GM12878 (cell line): ENCODE measurements around the gene PEX11B. TPM values are rescaled to one million over a fixed set of nuclear protein-coding genes. Genes with fewer than 3 reads are reported as not detected.

Experiments used
- BACH1 ChIP-seq: fragments of 450-650 bp; IDR thresholded peaks from 2 replicates; pipeline ENCODE4 v1.6.1; 2017; ENCODE audit warnings: mild to moderate bottlenecking, borderline replicate concordance
- CREB1 ChIP-seq: IDR thresholded peaks from 2 replicates; pipeline ENCODE4 v1.6.1; 2012; ENCODE audit warnings: low read depth, mild to moderate bottlenecking, inconsistent platforms
- CREM ChIP-seq: IDR thresholded peaks from 2 replicates; pipeline ENCODE4 v1.6.1; 2014; ENCODE audit warnings: antibody characterized with exemption, low read depth
- HDGF ChIP-seq: fragments of 450-650 bp; IDR thresholded peaks from 2 replicates; pipeline ENCODE4 v1.6.1; 2016; ENCODE audit warnings: antibody characterized with exemption
- IKZF2 ChIP-seq, 2 experiments: fragments of 450-650 bp; IDR thresholded peaks; 2 replicates each; pipeline ENCODE4 v1.6.1; 2017; ENCODE audit warnings: mild to moderate bottlenecking in 2 of 2, moderate library complexity in 2 of 2
- IRF5 ChIP-seq: fragments of 450-650 bp; IDR thresholded peaks from 2 replicates; pipeline ENCODE4 v1.6.1; 2017; ENCODE audit warnings: borderline replicate concordance
- JUNB ChIP-seq: IDR thresholded peaks from 2 replicates; pipeline ENCODE4 v1.6.1; 2016; ENCODE audit warnings: antibody characterized with exemption, mild to moderate bottlenecking
- JUND ChIP-seq: IDR thresholded peaks from 2 replicates; pipeline ENCODE4 v1.6.1; 2012; ENCODE audit warnings: low read depth, mild to moderate bottlenecking, low read length, improper control_type of control experiment, moderate library complexity
- POLR2AphosphoS2 ChIP-seq: IDR thresholded peaks from 2 replicates; pipeline ENCODE4 v1.6.1; 2011; ENCODE audit warnings: low read depth, mild to moderate bottlenecking, low read length, improper control_type of control experiment, moderate library complexity
- RB1 ChIP-seq: fragments of 450-650 bp; formaldehyde crosslinking; IDR thresholded peaks from 2 replicates; pipeline ENCODE4 v1.6.1; 2017; ENCODE audit warnings: mild to moderate bottlenecking, borderline replicate concordance
- RCOR1 ChIP-seq: conservative IDR thresholded peaks from 2 replicates; pipeline ENCODE4 v1.6.1; 2012; ENCODE audit warnings: low read depth, low read length, improper control_type of control experiment
- REST ChIP-seq: IDR thresholded peaks from 2 replicates; pipeline ENCODE4 v1.6.1; 2012; ENCODE audit warnings: mild to moderate bottlenecking, low read depth, low read length
- SMC3 ChIP-seq: IDR thresholded peaks from 2 replicates; pipeline ENCODE4 v1.6.1; 2011; ENCODE audit warnings: low read length, improper control_type of control experiment, borderline replicate concordance
- SPI1 ChIP-seq: IDR thresholded peaks from 2 replicates; pipeline ENCODE4 v1.6.1; 2011; ENCODE audit warnings: low read depth, mild to moderate bottlenecking, low read length, moderate library complexity, borderline replicate concordance; ENCODE audit not compliant: insufficient read depth
- SREBF1 ChIP-seq: IDR thresholded peaks from 2 replicates; pipeline ENCODE4 v1.6.1; 2012; ENCODE audit warnings: mild to moderate bottlenecking, low read length
- STAT1 ChIP-seq: fragments of 450-650 bp; conservative IDR thresholded peaks from 2 replicates; pipeline ENCODE4 v1.6.1; 2014; ENCODE audit warnings: antibody characterized with exemption, mild to moderate bottlenecking
- STAT3 ChIP-seq: IDR thresholded peaks from 2 replicates; pipeline ENCODE4 v1.6.1; 2011; ENCODE audit warnings: low read depth, low read length, improper control_type of control experiment
- ZSCAN29 ChIP-seq: fragments of 450-650 bp; IDR thresholded peaks from 2 replicates; pipeline ENCODE4 v1.6.1; 2017; ENCODE audit warnings: mild to moderate bottlenecking, moderate library complexity
- polyA plus RNA-seq, 11 experiments: library from polyadenylated mRNA; depleted of rRNA in 4 of 11; unstranded in 6 of 11; stranded (reverse) in 5 of 11; fragments of >200 nt; fragmentation: Nextera tagmentation in 4 of 11; fragmentation: Illumina TruSeq in 1 of 11; extraction: Ambion mirVana in 4 of 11; extraction: Trizol in 1 of 11; gene quantifications; 1 replicate in 1 of 11; 2 replicates in 10 of 11; pipeline versions ENCODE4 v1.2.1 to v1.2.3, GENCODE V29; 2011 to 2016; ENCODE audit warnings: inconsistent platforms in 2 of 11, missing spikeins in 2 of 11, low read depth in 1 of 11
- total RNA-seq, 4 experiments: library from RNA; depleted of rRNA in 3 of 4; stranded (reverse); fragments of >200 nt in 3 of 4; fragmentation: Illumina TruSeq in 1 of 4; extraction: Trizol in 1 of 4; gene quantifications; 2 replicates each; pipeline versions ENCODE4 v1.2.1 to v1.2.3, GENCODE V29; 2013 to 2021
- TF ChIP-seq, protein P1 (sequence below): fragments of 450-650 bp; IDR thresholded peaks from 2 replicates; pipeline ENCODE4 v1.6.1; 2017; ENCODE audit warnings: mild to moderate bottlenecking, moderate library complexity
- TF ChIP-seq, protein P2 (sequence below): IDR thresholded peaks from 2 replicates; pipeline ENCODE4 v1.6.1; 2012; ENCODE audit warnings: low read depth, low read length, improper control_type of control experiment

The PEX11B gene
- total and polyA plus RNA-seq, 10 of the 15 experiments (the other 5 are each of a cell fraction or from before 2014, with no cell fraction given) = 24.9 to 129 (median 40.7) TPM

DNA sequence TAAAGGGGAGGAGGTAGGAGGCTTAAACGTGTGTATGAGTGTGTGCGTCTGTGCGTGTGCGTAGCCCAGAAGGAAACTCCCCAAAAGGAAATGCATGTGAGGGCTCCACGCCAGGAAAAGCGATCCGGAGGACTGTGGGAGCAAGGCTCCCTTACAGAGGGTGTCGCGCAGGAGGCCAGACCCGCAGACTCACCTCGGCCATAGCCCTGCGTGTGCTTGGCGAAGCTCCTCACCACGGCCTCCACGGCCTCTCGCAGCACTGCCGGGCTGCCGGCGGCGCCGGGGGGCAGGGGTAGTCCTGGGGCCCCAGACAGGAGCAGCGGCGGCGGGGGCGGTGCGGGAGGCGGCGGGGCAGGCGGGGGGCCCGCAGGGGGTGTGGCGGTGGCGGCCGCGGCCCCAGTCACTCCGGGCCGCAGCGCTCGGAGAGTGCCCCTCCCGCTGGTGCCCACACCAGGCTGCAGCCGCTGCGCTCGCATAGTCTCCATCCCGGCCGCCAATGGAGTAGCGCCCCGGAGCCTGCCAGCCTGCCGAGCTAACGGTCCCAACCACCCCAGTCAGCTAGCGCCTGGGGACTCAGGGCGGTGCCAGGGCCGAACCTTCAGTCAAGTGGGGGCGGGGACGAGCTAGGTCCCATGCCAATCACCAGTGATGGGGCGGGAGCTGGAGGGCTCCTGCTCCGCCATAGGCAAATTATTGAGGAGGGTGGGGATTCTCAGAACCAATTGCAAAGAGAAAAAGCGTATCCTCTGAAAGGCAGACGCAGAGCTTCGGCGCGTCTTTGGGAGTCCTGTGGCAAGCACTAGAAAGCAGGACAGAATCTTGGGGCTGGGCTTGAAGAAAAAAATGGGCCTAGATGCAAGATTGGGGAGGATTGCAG lies 39.2 kb upstream of the PEX11B start, which contains the start of gene LIX1L (continued):
- TF ChIP-seq REST (no peak), RCOR1 (no peak), BACH1 (peak; percentile 56; the same call in 1 of the 2 replicates), RB1 (0 out of 2 replicates have a peak, but pooled peaks have one; percentile 36), SMC3 (no peak), SREBF1 (no peak), HDGF (peak; percentile 78), IRF5 (no peak), SPI1 (no peak), CREM (no peak), IKZF2 (IDR thresholded peaks at IDR 0.05) (peak; percentile 36 to 42; a peak in 3 of 4 replicates), POLR2AphosphoS2 (0 out of 2 replicates have a peak, but pooled peaks have one; percentile 61), JUND (no peak), ZSCAN29 (no peak), CREB1 (peak; percentile 52; the same call in 1 of the 2 replicates), STAT3 (no peak), STAT1 (no peak), JUNB (no peak)
- TF ChIP-seq, protein P1, sequence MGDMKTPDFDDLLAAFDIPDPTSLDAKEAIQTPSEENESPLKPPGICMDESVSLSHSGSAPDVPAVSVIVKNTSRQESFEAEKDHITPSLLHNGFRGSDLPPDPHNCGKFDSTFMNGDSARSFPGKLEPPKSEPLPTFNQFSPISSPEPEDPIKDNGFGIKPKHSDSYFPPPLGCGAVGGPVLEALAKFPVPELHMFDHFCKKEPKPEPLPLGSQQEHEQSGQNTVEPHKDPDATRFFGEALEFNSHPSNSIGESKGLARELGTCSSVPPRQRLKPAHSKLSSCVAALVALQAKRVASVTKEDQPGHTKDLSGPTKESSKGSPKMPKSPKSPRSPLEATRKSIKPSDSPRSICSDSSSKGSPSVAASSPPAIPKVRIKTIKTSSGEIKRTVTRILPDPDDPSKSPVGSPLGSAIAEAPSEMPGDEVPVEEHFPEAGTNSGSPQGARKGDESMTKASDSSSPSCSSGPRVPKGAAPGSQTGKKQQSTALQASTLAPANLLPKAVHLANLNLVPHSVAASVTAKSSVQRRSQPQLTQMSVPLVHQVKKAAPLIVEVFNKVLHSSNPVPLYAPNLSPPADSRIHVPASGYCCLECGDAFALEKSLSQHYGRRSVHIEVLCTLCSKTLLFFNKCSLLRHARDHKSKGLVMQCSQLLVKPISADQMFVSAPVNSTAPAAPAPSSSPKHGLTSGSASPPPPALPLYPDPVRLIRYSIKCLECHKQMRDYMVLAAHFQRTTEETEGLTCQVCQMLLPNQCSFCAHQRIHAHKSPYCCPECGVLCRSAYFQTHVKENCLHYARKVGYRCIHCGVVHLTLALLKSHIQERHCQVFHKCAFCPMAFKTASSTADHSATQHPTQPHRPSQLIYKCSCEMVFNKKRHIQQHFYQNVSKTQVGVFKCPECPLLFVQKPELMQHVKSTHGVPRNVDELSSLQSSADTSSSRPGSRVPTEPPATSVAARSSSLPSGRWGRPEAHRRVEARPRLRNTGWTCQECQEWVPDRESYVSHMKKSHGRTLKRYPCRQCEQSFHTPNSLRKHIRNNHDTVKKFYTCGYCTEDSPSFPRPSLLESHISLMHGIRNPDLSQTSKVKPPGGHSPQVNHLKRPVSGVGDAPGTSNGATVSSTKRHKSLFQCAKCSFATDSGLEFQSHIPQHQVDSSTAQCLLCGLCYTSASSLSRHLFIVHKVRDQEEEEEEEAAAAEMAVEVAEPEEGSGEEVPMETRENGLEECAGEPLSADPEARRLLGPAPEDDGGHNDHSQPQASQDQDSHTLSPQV = no peak
- TF ChIP-seq, protein P2, sequence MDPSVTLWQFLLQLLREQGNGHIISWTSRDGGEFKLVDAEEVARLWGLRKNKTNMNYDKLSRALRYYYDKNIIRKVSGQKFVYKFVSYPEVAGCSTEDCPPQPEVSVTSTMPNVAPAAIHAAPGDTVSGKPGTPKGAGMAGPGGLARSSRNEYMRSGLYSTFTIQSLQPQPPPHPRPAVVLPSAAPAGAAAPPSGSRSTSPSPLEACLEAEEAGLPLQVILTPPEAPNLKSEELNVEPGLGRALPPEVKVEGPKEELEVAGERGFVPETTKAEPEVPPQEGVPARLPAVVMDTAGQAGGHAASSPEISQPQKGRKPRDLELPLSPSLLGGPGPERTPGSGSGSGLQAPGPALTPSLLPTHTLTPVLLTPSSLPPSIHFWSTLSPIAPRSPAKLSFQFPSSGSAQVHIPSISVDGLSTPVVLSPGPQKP = no peak
